UCSD-AML1 (cell line): ENCODE measurements around the gene TBC1D13.

Source experiments
- DNase-seq: peaks from one replicate; lab custom pipeline; 2025; ENCODE audit not compliant: unreplicated experiment; lab: John Stamatoyannopoulos, UW

TBC1D13 gene

GRCh38 chr9:128820665-128821583, 33.9 kb downstream of the TBC1D13 start:
- no peak for DNase-seq

DNA sequence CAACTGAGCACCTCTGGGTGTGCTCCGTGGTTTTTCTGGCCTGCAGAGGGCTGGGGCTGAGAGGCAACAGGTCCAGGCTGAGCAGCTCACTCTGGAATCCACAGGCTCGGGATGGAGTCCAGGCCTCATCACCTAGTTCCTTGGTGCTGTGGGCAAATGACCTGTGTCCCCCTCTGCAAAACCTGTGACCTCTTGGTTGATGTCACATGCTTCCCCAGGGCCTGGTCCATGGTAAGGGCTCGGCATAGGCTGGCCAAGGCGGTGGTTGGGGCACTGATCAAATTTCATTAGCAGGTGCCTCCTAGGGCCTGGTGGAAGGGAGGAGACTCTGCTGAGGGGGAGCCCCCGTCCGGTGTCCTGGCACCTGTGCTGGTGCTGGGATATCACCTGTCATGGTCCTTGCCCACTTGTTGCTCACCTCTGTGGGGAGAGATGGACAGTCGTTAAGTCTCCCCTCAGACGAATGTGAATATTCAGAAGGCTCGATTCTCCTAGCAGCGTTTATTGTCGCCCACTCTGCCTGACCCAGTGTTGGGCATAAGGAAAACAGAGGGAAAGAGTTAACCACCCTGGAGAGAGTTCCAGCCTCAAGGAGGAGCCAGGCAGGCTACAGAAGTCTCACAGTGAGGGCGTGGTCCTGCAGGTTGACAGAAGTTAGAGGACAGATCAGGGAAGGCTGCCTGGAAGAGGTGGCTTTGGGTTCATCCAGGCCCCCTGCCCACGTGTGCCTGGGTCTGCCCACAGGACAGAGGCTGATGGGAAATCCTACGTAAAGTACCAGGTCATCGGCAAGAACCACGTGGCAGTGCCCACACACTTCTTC, 34.7 kb downstream of the TBC1D13 start:
- DNase-seq = no peak

DNA sequence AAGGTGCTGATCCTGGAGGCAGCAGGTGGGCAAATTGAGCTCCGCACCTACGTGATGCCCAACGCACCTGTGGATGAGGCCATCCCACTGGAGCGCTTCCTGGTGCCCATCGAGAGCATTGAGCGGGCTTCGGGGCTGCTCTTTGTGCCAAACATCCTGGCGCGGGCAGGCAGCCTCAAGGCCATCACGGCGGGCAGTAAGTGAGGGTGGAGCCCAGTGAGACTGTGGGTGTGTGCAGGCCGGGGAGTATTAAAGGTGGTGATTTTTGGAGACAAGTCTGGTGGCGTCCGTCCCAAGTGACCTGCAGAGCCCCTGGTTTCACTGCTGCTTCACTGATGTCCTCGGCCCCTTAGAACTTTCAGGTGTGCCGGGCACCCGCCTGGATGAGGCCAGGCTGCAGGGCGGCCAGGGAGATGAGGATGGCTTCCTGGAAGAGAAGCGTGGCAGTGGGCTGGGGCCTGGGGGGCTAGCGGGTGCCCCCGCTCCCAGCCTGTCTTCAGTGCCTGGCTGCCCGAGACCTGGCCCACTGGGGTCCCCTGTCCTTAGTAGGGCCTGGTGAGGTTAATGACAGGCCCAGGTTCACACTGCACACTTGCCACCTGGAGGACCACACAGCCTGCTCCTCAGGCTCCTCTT, 35.5 kb downstream of the TBC1D13 start:
- DNase-seq = no peak

- no peak for DNase-seq
Observed at GRCh38 chr9:128823362-128823902, 36.4 kb downstream of the TBC1D13 start.

- no peak for DNase-seq
Observed at GRCh38 chr9:128823903-128824406, 36.9 kb downstream of the TBC1D13 start.

- DNase-seq = no peak
Observed at GRCh38 chr9:128824911-128825310, 37.9 kb downstream of the TBC1D13 start.

GRCh38 chr9:128825923-128826700, 39.1 kb downstream of the TBC1D13 start:
- DNase-seq = no peak

GRCh38 chr9:128828267-128828666, 41.2 kb downstream of the TBC1D13 start:
- DNase-seq = no peak

DNA sequence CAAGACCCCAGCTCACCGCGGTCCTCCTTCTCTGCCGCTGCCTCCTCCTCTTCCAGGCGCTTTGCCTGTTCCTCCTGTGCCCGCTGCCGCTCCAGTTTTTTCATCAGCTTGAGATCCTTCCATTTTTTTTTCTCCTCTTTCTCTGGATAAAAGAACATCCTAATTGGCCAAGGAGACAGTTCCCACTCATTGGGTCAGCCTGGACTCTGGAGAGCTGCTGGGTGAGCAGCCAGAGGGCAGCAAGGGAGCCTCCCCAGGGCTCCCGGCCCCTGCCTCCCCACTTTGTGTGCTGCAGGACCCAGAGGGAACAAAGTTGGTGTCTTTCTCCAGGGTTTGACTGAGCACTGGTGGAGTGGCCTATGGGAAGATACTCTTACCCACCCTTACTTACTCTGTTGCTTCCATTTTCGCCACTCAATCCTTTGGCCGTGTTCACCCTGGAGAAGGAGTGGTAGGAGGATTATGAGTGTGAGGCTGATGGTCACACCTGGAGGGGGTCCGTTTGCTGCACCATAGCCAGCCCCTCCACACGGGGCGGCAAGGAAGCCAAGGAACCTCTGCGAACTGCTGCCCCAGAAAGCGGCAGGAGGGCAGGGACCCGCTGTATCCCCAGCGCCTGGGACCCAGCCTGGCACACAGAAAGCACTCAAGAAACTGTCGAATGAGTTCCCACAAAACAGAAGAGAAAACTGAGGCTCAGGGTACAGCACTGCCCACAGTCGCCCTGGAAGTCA, 41.8 kb downstream of the TBC1D13 start:
- no peak for DNase-seq

DNA sequence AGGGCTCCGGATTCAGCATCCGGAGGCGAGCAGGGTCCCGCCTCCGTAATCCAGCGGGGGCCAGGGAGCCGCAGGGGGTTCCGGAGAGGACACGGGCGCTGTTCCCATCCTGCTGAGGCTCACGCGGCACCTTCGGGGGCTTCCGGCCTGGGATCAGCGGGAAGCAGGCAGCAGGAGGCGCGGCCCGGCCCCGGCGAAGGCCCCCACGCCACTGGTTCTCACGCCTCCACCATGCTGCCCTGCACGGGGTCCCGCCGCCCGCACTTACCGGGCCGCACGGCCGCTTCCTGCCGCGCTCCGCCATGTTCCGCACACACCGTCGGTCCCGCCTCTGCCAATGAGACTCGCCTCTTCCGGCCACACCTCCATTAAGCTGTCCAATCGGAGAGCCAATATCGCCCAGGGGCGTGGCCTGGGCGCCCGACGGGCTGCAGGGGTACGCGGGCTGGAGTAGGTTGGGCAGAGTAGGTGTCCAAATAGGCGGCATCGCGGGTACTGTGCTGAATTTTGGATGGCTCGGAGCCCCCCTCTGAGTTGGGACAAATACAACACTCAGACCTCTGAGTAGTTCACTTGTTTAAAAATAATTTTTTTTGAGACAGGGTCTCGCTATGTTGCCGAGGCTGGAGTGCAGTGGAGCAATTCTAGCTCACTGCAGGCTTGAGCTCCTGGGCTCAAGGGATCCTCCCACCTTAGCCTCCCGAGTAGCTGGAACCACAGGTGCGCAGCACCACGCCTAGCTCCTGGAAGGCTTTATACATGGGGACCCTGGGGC, 42.6 kb downstream of the TBC1D13 start, which contains the start of gene SPOUT1:
SPOUT1 (minus strand) TSS at position 318 of the 775 bp plus-strand sequence; CDS start at position 304, 14 bp downstream.
- peak; percentile 93 for DNase-seq

GRCh38 chr9:128833696-128834095, 46.6 kb downstream of the TBC1D13 start:
- no peak for DNase-seq

GRCh38 chr9:128835246-128836210, 48.5 kb downstream of the TBC1D13 start:
- DNase-seq = no peak

- no peak for DNase-seq
Observed at GRCh38 chr9:128836509-128837145, 49.6 kb downstream of the TBC1D13 start.

GRCh38 chr9:128838338-128838737, 51.3 kb downstream of the TBC1D13 start:
- DNase-seq = no peak

- no peak for DNase-seq
Observed at GRCh38 chr9:128840524-128840923, 53.5 kb downstream of the TBC1D13 start.

- no peak for DNase-seq
Observed at GRCh38 chr9:128841694-128842492, 54.8 kb downstream of the TBC1D13 start.
